GM18909 (cell line): ENCODE results near the gene KLHL29.

Source experiments
- ATAC-seq: cut with Tn5 transposase; IDR thresholded peaks from one replicate; pipeline ENCODE4 v1.9.1; 2021; ENCODE audit warnings: mild to moderate bottlenecking; ENCODE audit not compliant: unreplicated experiment, poor library complexity

The KLHL29 gene

DNA sequence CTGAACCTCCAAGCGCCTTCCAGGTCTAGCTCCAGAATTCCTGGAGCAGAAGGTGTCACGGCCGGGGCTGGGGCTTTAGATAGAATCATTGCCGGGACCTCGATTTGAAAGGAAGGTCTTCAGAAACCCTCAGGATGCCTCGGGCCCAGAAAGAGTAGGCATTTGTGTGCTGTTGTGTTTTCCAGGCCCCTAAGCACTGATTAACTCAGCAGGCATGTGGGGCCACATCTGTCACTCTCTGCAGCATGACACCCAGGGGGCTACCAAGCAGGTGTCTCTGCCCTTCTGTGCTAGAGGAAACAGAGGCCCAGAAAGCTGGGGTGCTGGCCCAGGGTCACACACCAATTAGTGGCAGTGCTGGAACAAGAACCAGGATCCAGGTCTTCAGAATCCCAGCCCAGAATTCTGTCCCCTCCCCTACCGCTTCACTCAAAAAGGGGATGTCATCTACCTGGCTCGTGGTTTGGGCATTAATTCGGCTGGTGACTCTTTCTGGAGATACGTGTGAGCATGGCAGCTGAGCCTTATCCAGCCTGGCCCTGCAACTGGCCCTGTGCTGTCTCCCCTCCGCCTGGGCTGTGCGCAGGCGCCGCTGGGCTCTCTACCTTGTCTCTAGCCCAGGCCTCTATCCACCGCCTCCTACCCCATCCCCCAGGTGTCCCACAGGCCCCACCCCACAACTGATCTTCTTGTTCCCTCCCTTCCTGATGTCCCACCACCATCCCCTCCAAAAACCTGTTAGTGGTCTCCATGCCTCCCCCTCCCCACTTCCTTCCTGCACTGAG, 296.6 kb downstream of the KLHL29 start:
- ATAC-seq = no peak

- no peak for ATAC-seq
Observed at GRCh38 chr2:23682481-23682880, 297.5 kb downstream of the KLHL29 start.

GRCh38 chr2:23683001-23683400, 298.0 kb downstream of the KLHL29 start:
- ATAC-seq = no peak

GRCh38 chr2:23684395-23685176, 299.6 kb downstream of the KLHL29 start:
- no peak for ATAC-seq

- no peak for ATAC-seq
Observed at GRCh38 chr2:23685181-23685580, 300.2 kb downstream of the KLHL29 start.

GRCh38 chr2:23685706-23686105, 300.7 kb downstream of the KLHL29 start:
- no peak for ATAC-seq

DNA sequence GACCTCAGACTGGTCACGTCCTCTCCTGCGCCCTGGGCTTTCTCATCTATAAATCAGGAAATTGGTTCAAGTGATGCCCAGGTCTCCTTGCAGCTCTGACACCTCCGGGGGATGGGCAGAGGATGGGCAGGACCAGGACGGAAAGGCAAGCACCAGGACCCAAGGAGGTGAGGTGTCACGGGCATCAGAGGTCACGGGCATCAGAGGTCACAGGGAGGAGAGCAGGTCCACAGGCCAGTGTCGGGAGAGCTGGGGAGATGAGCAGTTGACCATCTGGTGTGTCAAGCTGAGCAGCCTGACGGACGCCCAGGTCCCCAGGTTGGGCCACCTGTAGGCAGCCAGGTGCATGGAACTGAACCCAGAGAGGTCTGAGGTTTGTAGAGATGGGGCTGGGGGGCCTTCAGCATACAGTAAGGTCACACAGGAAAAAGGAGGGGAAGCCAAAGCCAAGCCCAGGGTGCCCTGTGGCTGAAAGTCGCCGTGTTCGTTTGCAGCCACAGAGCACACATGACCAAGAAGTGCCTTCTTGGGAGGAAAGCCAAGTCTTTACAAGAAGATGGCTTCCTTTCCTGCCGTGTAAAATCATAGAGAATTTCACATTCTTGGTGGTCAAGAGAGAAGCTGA, 301.5 kb downstream of the KLHL29 start:
- no peak for ATAC-seq

- ATAC-seq = no peak
Observed at GRCh38 chr2:23687214-23687613, 302.2 kb downstream of the KLHL29 start.

GRCh38 chr2:23687713-23688112, 302.7 kb downstream of the KLHL29 start:
- ATAC-seq = no peak

DNA sequence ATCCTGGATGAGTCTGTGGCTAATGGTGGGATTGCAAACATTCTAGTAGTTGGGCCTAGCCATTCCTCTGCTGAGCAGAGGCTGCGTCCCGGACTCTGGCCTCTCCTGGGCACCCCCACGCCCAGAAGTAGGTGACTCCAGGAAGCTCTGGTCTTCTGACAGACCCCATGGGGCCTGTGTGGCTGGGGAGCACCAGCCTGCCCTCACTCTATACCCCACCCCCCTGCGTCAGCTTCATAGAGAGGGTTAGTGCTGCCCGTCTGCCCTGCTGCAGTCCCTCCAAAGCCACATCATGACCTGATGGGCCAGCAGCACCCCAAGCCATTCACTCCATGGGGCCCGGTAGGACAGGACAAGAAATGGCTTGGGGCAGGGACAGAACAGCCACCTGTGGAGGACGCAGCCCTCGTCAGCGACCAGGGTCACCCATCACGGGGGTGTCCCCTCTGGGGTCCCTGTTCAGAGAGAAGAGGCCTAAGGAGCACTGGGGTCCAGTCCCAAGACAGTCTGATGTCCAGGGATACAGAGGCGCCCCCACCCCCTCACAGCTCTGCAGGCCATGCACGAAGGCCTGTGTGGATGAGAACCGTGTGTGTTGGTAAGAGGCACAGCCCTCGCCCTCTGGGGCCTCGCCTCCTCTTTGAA, 303.6 kb downstream of the KLHL29 start:
- ATAC-seq = no peak

DNA sequence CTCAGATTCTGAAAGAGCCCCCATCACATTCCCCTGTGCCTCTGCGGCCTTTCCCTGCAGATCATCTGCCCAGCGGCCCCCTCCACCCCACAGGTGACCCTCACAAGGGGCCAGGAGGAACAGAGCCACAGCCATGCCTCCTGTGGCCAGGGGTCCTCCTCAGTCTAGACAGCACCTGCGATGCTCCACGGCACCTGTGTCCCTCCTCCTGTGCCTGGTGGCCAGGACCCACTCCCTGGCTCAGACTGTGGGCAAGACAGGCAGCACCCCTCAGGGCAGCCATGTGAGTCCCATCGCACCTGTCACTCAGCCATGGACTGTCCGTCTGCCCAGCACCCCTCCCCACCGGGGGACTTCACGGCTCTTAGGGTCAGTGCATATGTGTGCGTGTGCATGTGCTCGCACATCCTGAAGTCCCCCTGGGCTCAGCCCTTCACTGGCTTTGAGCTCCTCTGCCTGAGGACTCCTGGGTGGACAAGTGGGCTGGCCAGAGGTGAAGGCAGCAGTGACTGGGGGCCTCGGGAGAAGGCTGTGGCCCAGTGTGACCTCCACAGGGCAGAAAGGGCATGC, 304.2 kb downstream of the KLHL29 start:
- no peak for ATAC-seq

DNA sequence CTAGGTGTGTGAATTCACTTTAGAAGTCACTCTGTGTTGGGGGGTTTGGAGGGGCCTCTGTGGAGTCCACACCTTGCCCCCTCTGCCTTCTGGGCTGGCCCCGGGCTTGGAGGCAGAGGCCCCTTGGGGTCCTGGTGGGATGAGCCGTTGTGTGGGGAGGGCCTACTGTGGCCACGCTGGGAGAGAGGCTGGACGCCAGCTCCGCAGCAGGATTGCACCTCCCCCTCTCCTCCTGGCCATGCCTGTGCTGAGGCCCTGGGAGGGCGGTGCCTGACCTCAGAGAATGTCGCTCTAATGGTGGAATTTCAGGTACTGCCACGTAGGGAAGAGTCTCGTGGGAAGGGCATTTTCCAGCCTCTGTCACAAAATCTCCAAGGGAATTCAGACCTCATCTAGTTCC, 304.9 kb downstream of the KLHL29 start:
- no peak for ATAC-seq

GRCh38 chr2:23690421-23691105, 305.6 kb downstream of the KLHL29 start:
- no peak for ATAC-seq

GRCh38 chr2:23691106-23691470, 306.1 kb downstream of the KLHL29 start:
- no peak for ATAC-seq

DNA sequence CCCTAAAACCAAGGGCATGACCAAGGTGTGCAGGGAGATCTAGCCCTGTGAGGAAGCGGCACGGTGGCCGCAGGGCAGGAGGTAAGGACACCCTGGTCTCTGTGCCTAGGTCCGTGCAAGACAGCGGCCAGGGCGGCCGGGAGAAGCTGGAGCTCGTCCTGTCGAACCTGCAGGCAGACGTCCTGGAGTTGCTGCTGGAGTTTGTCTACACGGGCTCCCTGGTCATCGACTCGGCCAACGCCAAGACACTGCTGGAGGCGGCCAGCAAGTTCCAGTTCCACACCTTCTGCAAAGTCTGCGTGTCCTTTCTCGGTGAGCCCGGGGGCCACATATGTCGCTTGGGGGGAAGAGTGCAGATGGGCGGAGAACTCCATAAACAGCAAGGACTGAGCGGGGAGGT, 306.6 kb downstream of the KLHL29 start:
- ATAC-seq = no peak

- ATAC-seq = no peak
Observed at GRCh38 chr2:23692263-23692662, 307.3 kb downstream of the KLHL29 start.

GRCh38 chr2:23692851-23693605, 308.0 kb downstream of the KLHL29 start:
- no peak for ATAC-seq

DNA sequence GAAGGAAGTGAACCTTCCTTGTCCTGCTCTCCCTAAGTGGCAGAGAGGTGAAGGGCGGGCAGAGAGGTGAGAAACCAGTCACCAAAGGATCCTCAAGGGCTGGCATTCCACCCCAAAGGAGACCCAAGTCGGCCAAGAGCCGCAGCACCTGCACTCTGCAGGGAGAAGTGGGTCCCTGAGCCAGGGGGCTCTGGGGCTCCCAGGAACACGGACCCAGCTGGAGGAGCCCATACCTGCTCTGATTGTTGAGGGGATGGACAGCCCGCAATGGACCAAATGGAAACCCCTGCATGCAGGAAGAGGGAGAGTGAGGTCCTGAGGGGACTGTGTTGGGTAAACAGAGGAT, 308.6 kb downstream of the KLHL29 start:
- ATAC-seq = no peak
